Thyroid gland (tissue), 4 donors: Measurements from ENCODE around the gene GOLGA6L7. TPM values are rescaled to one million over a fixed set of nuclear protein-coding genes. Genes with fewer than 3 reads are reported as not detected.

Experiments
- DNase-seq, 2 donors: peaks; one replicate each; pipeline ENCODE4 v3.0.0-alpha.2; 2019
- H3K27ac ChIP-seq, 3 donors: fragments of 200-600 bp; sonication (generic); 1 replicate in 2 of 3; 2 replicates in 1 of 3; pipeline ENCODE4 v1.5.1; 2016 to 2019; ENCODE audit warnings: mild to moderate bottlenecking in 1 of 3, moderate library complexity in 1 of 3
- H3K27me3 ChIP-seq: fragments of 200-600 bp; sonication (generic); one replicate; pipeline ENCODE4 v1.5.1; 2019
- H3K36me3 ChIP-seq, 2 donors: fragments of 200-600 bp; sonication (generic); one replicate each; pipeline ENCODE4 v1.5.1; 2016 to 2019
- H3K4me1 ChIP-seq, 2 donors: fragments of 200-600 bp; sonication (generic); one replicate each; pipeline ENCODE4 v1.5.1; 2017 to 2019
- H3K4me3 ChIP-seq, 3 donors: fragments of 200-600 bp; sonication (generic); replicated peaks in 1 of 3; 1 replicate in 2 of 3; 2 replicates in 1 of 3; pipeline ENCODE4 v1.5.1; 2016; ENCODE audit warnings: mild to moderate bottlenecking in 1 of 3
- H3K9me3 ChIP-seq: fragments of 200-600 bp; sonication (generic); one replicate; pipeline ENCODE4 v1.5.1; 2017
- CTCF ChIP-seq, 6 experiments: fragments of 200-600 bp in 3 of 6; fragments of 450-650 bp in 3 of 6; sonication (generic) in 3 of 6; IDR thresholded peaks; one replicate each; pipeline ENCODE4 v1.5.1; 2016 to 2019; ENCODE audit warnings: antibody characterized with exemption in 6 of 6, mild to moderate bottlenecking in 2 of 6, inconsistent platforms in 1 of 6, moderate library complexity in 1 of 6
- POLR2A ChIP-seq, 2 donors: fragments of 450-650 bp; IDR thresholded peaks; one replicate each; pipeline ENCODE4 v1.6.1; 2017; ENCODE audit warnings: antibody characterized with exemption in 2 of 2, mild to moderate bottlenecking in 2 of 2, moderate library complexity in 1 of 2
- WGBS, 2 donors: methylation state at CpG; one replicate each; pipeline ENCODE4 v1.1.5; 2017; 5-methylcytosine and 5-hydroxymethylcytosine counted together
- intact Hi-C: fragments of 100-400 bp; cut with DNase I; formaldehyde crosslinking; loops from one replicate; pipeline ENCODE4 v1.15.1; 2023
- total RNA-seq, 4 donors: library from RNA; depleted of rRNA; stranded (reverse); fragments of >200 nt; gene quantifications; one replicate each; pipeline ENCODE4 v1.2.3, GENCODE V29; 2016

Gene GOLGA6L7
- total RNA-seq, 4 donors from 2014 or later = not detected

- TF ChIP-seq CTCF (IDR thresholded peaks at IDR 0.05) = no peak
- TF ChIP-seq POLR2A (IDR thresholded peaks at IDR 0.05) = no peak
- intact Hi-C loops = no loop called here
- WGBS, 2 donors = 95 to 100% methylated on average over 1 of the region's 1 CpG
- peaks cover 0 to 11% of the 10 kb centered on the region in 2 donors for H3K4me1 ChIP-seq
- H3K9me3 ChIP-seq = no peaks in the 10 kb centered on the region
- H3K36me3 ChIP-seq = no peaks in the 10 kb centered on the region
- H3K27ac ChIP-seq = no peak overlapping the region
- no peak overlapping the region for H3K4me3 ChIP-seq
- DNase-seq = no peak
- H3K27me3 ChIP-seq = no peaks in the 10 kb centered on the region
Observed at GRCh38 chr15:28881600-28881999, 33.2 kb upstream of the GOLGA6L7 start.

GRCh38 chr15:28881170-28881569 lies 32.7 kb upstream of the GOLGA6L7 start:
- Histone ChIP-seq H3K9me3 (no peaks in the 10 kb centered on the region), H3K4me3 (no peak overlapping the region), H3K36me3 (no peaks in the 10 kb centered on the region), H3K27me3 (no peaks in the 10 kb centered on the region), H3K27ac (no peak overlapping the region), H3K4me1 (peaks cover 0 to 7% of the 10 kb centered on the region in 2 donors)
- TF ChIP-seq CTCF (IDR thresholded peaks at IDR 0.05) (peak in 3 of 6 experiments; percentile 25 to 44 (median 28)), POLR2A (IDR thresholded peaks at IDR 0.05) (no peak)
- intact Hi-C loops = no loop called here
- DNase-seq = peak; percentile 42 to 48
- WGBS, 2 donors = 45 to 46% methylated on average over 3 of the region's 3 CpGs

GRCh38 chr15:28880680-28881079 lies 32.2 kb upstream of the GOLGA6L7 start:
- Histone ChIP-seq H3K27ac (no peak overlapping the region), H3K9me3 (no peaks in the 10 kb centered on the region), H3K4me1 (peaks cover 0 to 5% of the 10 kb centered on the region in 2 donors), H3K27me3 (no peaks in the 10 kb centered on the region), H3K36me3 (no peaks in the 10 kb centered on the region), H3K4me3 (no peak overlapping the region)
- TF ChIP-seq POLR2A (IDR thresholded peaks at IDR 0.05) = no peak
- no peak for TF ChIP-seq CTCF (IDR thresholded peaks at IDR 0.05)
- WGBS, 2 donors = 79 to 81% methylated on average over 4 to 5 of the region's 5 CpGs
- DNase-seq = no peak
- intact Hi-C loops = no loop called here

GRCh38 chr15:28879551-28879950 lies 31.1 kb upstream of the GOLGA6L7 start:
- Histone ChIP-seq H3K27ac (no peak overlapping the region), H3K4me1 (no peaks in the 10 kb centered on the region), H3K4me3 (no peak overlapping the region), H3K27me3 (no peaks in the 10 kb centered on the region), H3K9me3 (no peaks in the 10 kb centered on the region), H3K36me3 (no peaks in the 10 kb centered on the region)
- 80 to 90% methylated on average over 1 to 9 of the region's 9 CpGs for WGBS, 2 donors
- intact Hi-C loops = no loop called here
- TF ChIP-seq CTCF (IDR thresholded peaks at IDR 0.05) (no peak), POLR2A (IDR thresholded peaks at IDR 0.05) (no peak)
- no peak for DNase-seq

- no peak for DNase-seq
- Histone ChIP-seq H3K4me1 (no peaks in the 10 kb centered on the region), H3K36me3 (no peaks in the 10 kb centered on the region), H3K27me3 (no peaks in the 10 kb centered on the region), H3K4me3 (no peak overlapping the region), H3K9me3 (no peaks in the 10 kb centered on the region), H3K27ac (no peak overlapping the region)
- no peak for TF ChIP-seq POLR2A (IDR thresholded peaks at IDR 0.05)
- TF ChIP-seq CTCF (IDR thresholded peaks at IDR 0.05) = no peak
- 87% methylated on average over 15 of the region's 15 CpGs for WGBS, 2 donors
- intact Hi-C loops = no loop called here
Observed at GRCh38 chr15:28878209-28878608, 29.8 kb upstream of the GOLGA6L7 start.
